SKM-1 treated with dmso at 0.1 percent for 144 hours (cell line): Measurements from ENCODE around the gene HSF4.

ENCODE experiments used
- DNase-seq: peaks from one replicate; lab custom pipeline; 2025; ENCODE audit not compliant: unreplicated experiment; lab: John Stamatoyannopoulos, UW

Gene HSF4

GRCh38 chr16:67165121-67166078 is 855 bp downstream of the HSF4 start:
- no peak for DNase-seq

GRCh38 chr16:67166110-67166547 is 1.6 kb downstream of the HSF4 start:
- DNase-seq: no peak

GRCh38 chr16:67166598-67167168 is 2.1 kb downstream of the HSF4 start:
- no peak for DNase-seq

- DNase-seq: no peak
Observed at GRCh38 chr16:67167588-67167987, 3.0 kb downstream of the HSF4 start.

GRCh38 chr16:67169011-67169451 is 4.5 kb downstream of the HSF4 start:
- no peak for DNase-seq

GRCh38 chr16:67169642-67170167 is 5.2 kb downstream of the HSF4 start:
- DNase-seq: no peak

GRCh38 chr16:67170168-67170948 is 5.8 kb downstream of the HSF4 start, which contains the start of gene NOL3:
Gene NOL3 (plus strand): TSS chr16:67170538.
- DNase-seq: no peak

- DNase-seq: no peak
Observed at GRCh38 chr16:67170949-67171649, 6.6 kb downstream of the HSF4 start.

GRCh38 chr16:67173323-67173722 is 8.8 kb downstream of the HSF4 start:
- no peak for DNase-seq

- no peak for DNase-seq
Observed at GRCh38 chr16:67173808-67174705, 9.5 kb downstream of the HSF4 start.

- DNase-seq: no peak
Observed at GRCh38 chr16:67174706-67175231, 10.2 kb downstream of the HSF4 start.

GRCh38 chr16:67176662-67177061 is 12.1 kb downstream of the HSF4 start:
- DNase-seq: no peak

- DNase-seq: no peak
Observed at GRCh38 chr16:67177743-67178699, 13.5 kb downstream of the HSF4 start.

GRCh38 chr16:67179421-67180080 is 15.0 kb downstream of the HSF4 start:
- DNase-seq: no peak

GRCh38 chr16:67180166-67180565 is 15.6 kb downstream of the HSF4 start:
- no peak for DNase-seq

GRCh38 chr16:67181346-67181745 is 16.8 kb downstream of the HSF4 start:
- no peak for DNase-seq

- no peak for DNase-seq
Observed at GRCh38 chr16:67182288-67182687, 17.7 kb downstream of the HSF4 start.

- DNase-seq: no peak
Observed at GRCh38 chr16:67183284-67183626, 18.7 kb downstream of the HSF4 start.
